WTC11 (cell line): ENCODE measurements around the gene DLL4. TPM values are rescaled to one million over a fixed set of nuclear protein-coding genes. Genes with fewer than 3 reads are reported as not detected.

Experiments
- AFF4 ChIP-seq: sonication (generic); formaldehyde crosslinking; IDR thresholded peaks from 2 replicates; pipeline ENCODE4 v1.8.1; 2023; ENCODE audit warnings: mild to moderate bottlenecking, missing genetic modification reagents, borderline replicate concordance
- CDX4 ChIP-seq: fragments of 250-450 bp; sonication (Bioruptor Pico); IDR thresholded peaks from 2 replicates; pipeline ENCODE4 v1.9.0; 2021; ENCODE audit warnings: moderate library complexity, mild to moderate bottlenecking, inconsistent platforms, borderline replicate concordance
- CREM ChIP-seq: sonication (generic); formaldehyde crosslinking; IDR thresholded peaks from 2 replicates; pipeline ENCODE4 v1.8.1; 2022; ENCODE audit warnings: mild to moderate bottlenecking, missing genetic modification reagents, moderate library complexity
- CTCF ChIP-seq: fragments of 200-600 bp; IDR thresholded peaks from 2 replicates; pipeline ENCODE4 v1.8.0; 2022; ENCODE audit warnings: antibody characterized with exemption
- E2F4 ChIP-seq: sonication (generic); formaldehyde crosslinking; IDR thresholded peaks from 2 replicates; pipeline ENCODE4 v1.8.1; 2022; ENCODE audit warnings: low read depth, mild to moderate bottlenecking, moderate library complexity, missing genetic modification reagents, borderline replicate concordance
- ERG ChIP-seq: fragments of 250-450 bp; sonication (Bioruptor Pico); IDR thresholded peaks from 2 replicates; pipeline ENCODE4 v1.8.0; 2021; ENCODE audit warnings: mild to moderate bottlenecking
- FOXK1 ChIP-seq: sonication (generic); formaldehyde crosslinking; IDR thresholded peaks from 2 replicates; pipeline ENCODE4 v1.8.0; 2022; ENCODE audit warnings: mild to moderate bottlenecking, moderate library complexity, missing genetic modification reagents
- FOXP1 ChIP-seq: sonication (generic); formaldehyde crosslinking; IDR thresholded peaks from 2 replicates; pipeline ENCODE4 v1.8.0; 2022; ENCODE audit warnings: missing genetic modification reagents, mild to moderate bottlenecking, moderate library complexity, borderline replicate concordance
- MLX ChIP-seq: sonication (generic); formaldehyde crosslinking; IDR thresholded peaks from 2 replicates; pipeline ENCODE4 v1.8.1; 2023; ENCODE audit warnings: mild to moderate bottlenecking, missing genetic modification reagents, moderate library complexity
- MXD4 ChIP-seq: fragments of 250-450 bp; sonication (Bioruptor Pico); IDR thresholded peaks from 2 replicates; pipeline ENCODE4 v1.8.0; 2021; ENCODE audit warnings: mild to moderate bottlenecking, moderate library complexity, borderline replicate concordance
- NFATC4 ChIP-seq: fragments of 250-450 bp; sonication (Bioruptor Pico); IDR thresholded peaks from 2 replicates; pipeline ENCODE4 v1.9.0; 2021; ENCODE audit warnings: mild to moderate bottlenecking
- NFYB ChIP-seq: sonication (generic); formaldehyde crosslinking; conservative IDR thresholded peaks from 2 replicates; pipeline ENCODE4 v1.8.0; 2022; ENCODE audit warnings: low read depth, missing genetic modification reagents
- NR2C2 ChIP-seq: sonication (generic); formaldehyde crosslinking; IDR thresholded peaks from 2 replicates; pipeline ENCODE4 v1.8.0; 2022; ENCODE audit warnings: mild to moderate bottlenecking, missing genetic modification reagents
- NR3C1 ChIP-seq: sonication (generic); formaldehyde crosslinking; conservative IDR thresholded peaks from 2 replicates; pipeline ENCODE4 v1.8.1; 2023; ENCODE audit warnings: low read depth, mild to moderate bottlenecking, missing genetic modification reagents
- RORB ChIP-seq: fragments of 250-450 bp; sonication (Bioruptor Pico); IDR thresholded peaks from 2 replicates; pipeline ENCODE4 v1.9.0; 2021; ENCODE audit warnings: mild to moderate bottlenecking
- SOX15 ChIP-seq: fragments of 250-450 bp; sonication (Bioruptor Pico); IDR thresholded peaks from 2 replicates; pipeline ENCODE4 v1.9.0; 2021; ENCODE audit warnings: mild to moderate bottlenecking
- SP1 ChIP-seq: sonication (generic); formaldehyde crosslinking; conservative IDR thresholded peaks from 2 replicates; pipeline ENCODE4 v1.8.1; 2022; ENCODE audit warnings: missing genetic modification reagents
- TCF7 ChIP-seq: sonication (generic); formaldehyde crosslinking; IDR thresholded peaks from 2 replicates; pipeline ENCODE4 v1.8.0; 2022; ENCODE audit warnings: mild to moderate bottlenecking, low read depth, missing genetic modification reagents, moderate library complexity
- TEAD1 ChIP-seq: sonication (generic); formaldehyde crosslinking; IDR thresholded peaks from 2 replicates; pipeline ENCODE4 v1.8.0; 2022; ENCODE audit warnings: mild to moderate bottlenecking, missing genetic modification reagents
- USF2 ChIP-seq: sonication (generic); formaldehyde crosslinking; IDR thresholded peaks from 2 replicates; pipeline ENCODE4 v1.8.1; 2023; ENCODE audit warnings: mild to moderate bottlenecking, missing genetic modification reagents, moderate library complexity
- ZBTB21 ChIP-seq: sonication (generic); formaldehyde crosslinking; IDR thresholded peaks from 2 replicates; pipeline ENCODE4 v1.8.1; 2023; ENCODE audit warnings: mild to moderate bottlenecking, missing genetic modification reagents, borderline replicate concordance
- ZNF138 ChIP-seq: sonication (generic); formaldehyde crosslinking; conservative IDR thresholded peaks from 2 replicates; pipeline ENCODE4 v1.8.1; 2022; ENCODE audit warnings: mild to moderate bottlenecking, moderate library complexity, missing genetic modification reagents
- ZNF219 ChIP-seq: sonication (generic); formaldehyde crosslinking; IDR thresholded peaks from 2 replicates; pipeline ENCODE4 v1.8.0; 2023; ENCODE audit warnings: missing genetic modification reagents, mild to moderate bottlenecking, borderline replicate concordance
- ZNF232 ChIP-seq: sonication (generic); formaldehyde crosslinking; IDR thresholded peaks from 2 replicates; pipeline ENCODE4 v1.8.0; 2022; ENCODE audit warnings: mild to moderate bottlenecking, missing genetic modification reagents
- ZNF416 ChIP-seq: fragments of 250-450 bp; sonication (Bioruptor Pico); IDR thresholded peaks from 2 replicates; pipeline ENCODE4 v1.9.0; 2021; ENCODE audit warnings: mild to moderate bottlenecking, inconsistent platforms
- ZNF423 ChIP-seq: fragments of 250-450 bp; sonication (Bioruptor Pico); IDR thresholded peaks from 2 replicates; pipeline ENCODE4 v2.1.2; 2022; ENCODE audit warnings: mild to moderate bottlenecking, moderate library complexity
- ZNF671 ChIP-seq: fragments of 250-450 bp; sonication (Bioruptor Pico); IDR thresholded peaks from 2 replicates; pipeline ENCODE4 v1.8.0; 2021; ENCODE audit warnings: mild to moderate bottlenecking
- total RNA-seq: library from RNA; stranded (reverse); gene quantifications from 3 replicates; pipeline ENCODE4 v1.2.3, GENCODE V29; 2021

Gene DLL4
- total RNA-seq, 1 experiment from 2014 or later: 0.94 TPM

- TF ChIP-seq CTCF (no peak), CREM (peak; percentile 17), NR2C2 (no peak), ZNF138 (0 out of 2 replicates have a peak, but pooled peaks have one; percentile 64), USF2 (0 out of 2 replicates have a peak, but pooled peaks have one; percentile 14), ZNF219 (CRISPR knock-in tag) (no peak; the same call in 1 of the 2 replicates), AFF4 (CRISPR knock-in tag) (peak; percentile 80; the same call in 1 of the 2 replicates), NFATC4 (peak; percentile 84; the same call in 1 of the 2 replicates), ZNF671 (no peak), ZNF423 (CRISPR knock-in tag) (no peak), MXD4 (CRISPR knock-in tag) (no peak), ZNF416 (peak; percentile 77), ZBTB21 (CRISPR knock-in tag) (no peak), MLX (CRISPR knock-in tag) (0 out of 2 replicates have a peak, but pooled peaks have one; percentile 43), NFYB (CRISPR knock-in tag) (peak; percentile 79), TCF7 (CRISPR knock-in tag) (peak; percentile 29; the same call in 1 of the 2 replicates), SOX15 (CRISPR knock-in tag) (no peak), ERG (CRISPR knock-in tag) (no peak), FOXK1 (no peak; the same call in none of the 2 replicates), FOXP1 (CRISPR knock-in tag) (peak; percentile 22; the same call in 1 of the 2 replicates), ZNF232 (CRISPR knock-in tag) (0 out of 2 replicates have a peak, but pooled peaks have one; percentile 10), CDX4 (CRISPR knock-in tag) (no peak), NR3C1 (CRISPR knock-in tag) (no peak), TEAD1 (CRISPR knock-in tag) (peak; percentile 63; the same call in 1 of the 2 replicates), E2F4 (CRISPR knock-in tag) (0 out of 2 replicates have a peak, but pooled peaks have one; percentile 60), SP1 (CRISPR knock-in tag) (peak; percentile 90), RORB (no peak)
Observed at GRCh38 chr15:40952901-40953712, 24.0 kb downstream of the DLL4 start, which contains the start of gene CHAC1 (continued).
